Right lobe of liver (tissue), 4 donors: ENCODE results near the gene TRIM56.

Experiments
- POLR2A ChIP-seq: fragments of 450-650 bp; IDR thresholded peaks from one replicate; pipeline ENCODE4 v1.6.1; 2017; ENCODE audit warnings: antibody characterized with exemption, mild to moderate bottlenecking
- TF ChIP-seq, protein P1 (sequence below), 4 donors: fragments of 200-600 bp in 3 of 4; fragments of 450-650 bp in 1 of 4; IDR thresholded peaks; one replicate each; pipeline versions ENCODE4 v1.5.1 to v1.8.0; 2016 to 2022; ENCODE audit warnings: antibody characterized with exemption in 4 of 4, mild to moderate bottlenecking in 2 of 4
- donor health status: DM: no; HTN: no; CAD: no.
- donor health status: DM: no; HTN: no; CAD: no.
- donor health status: DM: no; HTN: yes; CAD: no.

DNA sequence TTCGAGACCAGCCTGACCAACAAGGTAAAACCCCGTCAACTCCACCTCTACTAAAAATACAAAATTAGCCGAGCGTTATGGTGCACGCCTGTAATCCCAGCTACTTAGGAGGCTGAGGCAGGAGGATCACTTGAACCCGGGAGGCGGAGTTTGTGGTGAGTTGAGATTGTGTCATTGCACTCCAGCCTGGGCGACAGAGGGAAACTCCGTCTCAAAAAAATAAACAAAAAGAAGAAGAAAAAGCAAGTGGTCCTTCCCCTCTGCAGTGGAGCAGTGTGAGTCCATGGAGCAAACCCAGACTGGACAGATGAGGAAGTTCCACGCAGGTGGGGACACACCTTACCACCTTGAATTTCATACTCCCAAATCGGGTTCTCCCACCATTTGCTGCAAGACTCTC, 28.6 kb downstream of the TRIM56 start:
- TF ChIP-seq, protein P1, sequence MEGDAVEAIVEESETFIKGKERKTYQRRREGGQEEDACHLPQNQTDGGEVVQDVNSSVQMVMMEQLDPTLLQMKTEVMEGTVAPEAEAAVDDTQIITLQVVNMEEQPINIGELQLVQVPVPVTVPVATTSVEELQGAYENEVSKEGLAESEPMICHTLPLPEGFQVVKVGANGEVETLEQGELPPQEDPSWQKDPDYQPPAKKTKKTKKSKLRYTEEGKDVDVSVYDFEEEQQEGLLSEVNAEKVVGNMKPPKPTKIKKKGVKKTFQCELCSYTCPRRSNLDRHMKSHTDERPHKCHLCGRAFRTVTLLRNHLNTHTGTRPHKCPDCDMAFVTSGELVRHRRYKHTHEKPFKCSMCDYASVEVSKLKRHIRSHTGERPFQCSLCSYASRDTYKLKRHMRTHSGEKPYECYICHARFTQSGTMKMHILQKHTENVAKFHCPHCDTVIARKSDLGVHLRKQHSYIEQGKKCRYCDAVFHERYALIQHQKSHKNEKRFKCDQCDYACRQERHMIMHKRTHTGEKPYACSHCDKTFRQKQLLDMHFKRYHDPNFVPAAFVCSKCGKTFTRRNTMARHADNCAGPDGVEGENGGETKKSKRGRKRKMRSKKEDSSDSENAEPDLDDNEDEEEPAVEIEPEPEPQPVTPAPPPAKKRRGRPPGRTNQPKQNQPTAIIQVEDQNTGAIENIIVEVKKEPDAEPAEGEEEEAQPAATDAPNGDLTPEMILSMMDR (IDR thresholded peaks at IDR 0.05) = no peak
- TF ChIP-seq POLR2A = no peak
